Liver (tissue), 3 donors: ENCODE results near the gene TYW1.
"Not testable (repeated sequence)": the region's sequence is repeated elsewhere in the genome, so short reads cannot be mapped to it uniquely, and the experiment has no call there.

ENCODE experiments used
- CTCF ChIP-seq: fragments of 150-350 bp; IDR thresholded peaks from 2 replicates; pipeline ENCODE4 v1.5.1; 2017; ENCODE audit warnings: improper control_type of control experiment, low read depth, low read length; ENCODE audit not compliant: missing input control
- EGR1 ChIP-seq, 2 donors: IDR thresholded peaks; 2 replicates each; pipeline ENCODE4 v1.6.1; 2016 to 2018; ENCODE audit warnings: antibody characterized with exemption in 2 of 2, low read depth in 2 of 2
- REST ChIP-seq: IDR thresholded peaks from 2 replicates; pipeline ENCODE4 v1.6.1; 2016; ENCODE audit warnings: antibody characterized with exemption, mild to moderate bottlenecking
- donor health status: healthy.
- donor health status: healthy.

GRCh38 chr7:67052161-67052560 is 55.5 kb downstream of the TYW1 start:
- TF ChIP-seq REST; CTCF; EGR1 (IDR thresholded peaks at IDR 0.05; ENCODE audit: low read depth in 2 of 2): not testable (repeated sequence)
